H1 (cell line): ENCODE data around the gene ADAM12. TPM values are rescaled to one million over a fixed set of nuclear protein-coding genes. Genes with fewer than 3 reads are reported as not detected.

ENCODE experiments used
- CTCF ChIA-PET: fragments of 300-600 bp; sonication (Branson Sonifier 250); formaldehyde crosslinking; loops from one replicate; lab custom pipeline; 2021; ENCODE audit not compliant: partially characterized antibody; lab: Charles Lee
- POLR2A ChIA-PET: fragments of 300-600 bp; sonication (Branson Sonifier 250); formaldehyde crosslinking; loops from one replicate; lab custom pipeline; 2021; ENCODE audit warnings: inconsistent platforms; ENCODE audit not compliant: partially characterized antibody; lab: Charles Lee
- DNase-seq, 2 experiments: peaks; one replicate each; pipeline versions ENCODE4 v3.0.0 to v3.0.0-alpha.2; 2010 to 2022; ENCODE audit warnings: low spot score in 2 of 2, low read depth in 1 of 2, mixed read lengths in 1 of 2
- FAIRE-seq: peaks from 2 replicates; lab custom pipeline; 2011; peaks lifted over from hg19 to GRCh38; lab: Jason Lieb, UNC
- H2AFZ ChIP-seq: 2 replicates; pipeline ENCODE4 v1.8.1; 2012; ENCODE audit warnings: low read length, inconsistent platforms
- H2AK5ac ChIP-seq: 2 replicates; pipeline ENCODE4 v1.6.1; 2013; ENCODE audit warnings: low read depth, low read length
- H2BK120ac ChIP-seq: replicated peaks from 2 replicates; pipeline ENCODE3; 2013; ENCODE audit warnings: low read depth, low read length, inconsistent platforms
- H2BK12ac ChIP-seq: 2 replicates; pipeline ENCODE4 v1.6.1; 2013; ENCODE audit warnings: low read depth, low read length
- H2BK15ac ChIP-seq: 2 replicates; pipeline ENCODE4 v1.6.1; 2013; ENCODE audit warnings: low read length
- H2BK20ac ChIP-seq: 2 replicates; pipeline ENCODE4 v1.6.1; 2013; ENCODE audit warnings: low read length
- H2BK5ac ChIP-seq: 2 replicates; pipeline ENCODE4 v1.6.1; 2013; ENCODE audit warnings: low read depth, low read length
- H3K14ac ChIP-seq: 2 replicates; pipeline ENCODE4 v1.6.1; 2013; ENCODE audit warnings: inconsistent platforms; ENCODE audit not compliant: insufficient read length
- H3K18ac ChIP-seq: 2 replicates; pipeline ENCODE4 v1.6.1; 2013; ENCODE audit warnings: low read length; ENCODE audit errors: extremely low read depth
- H3K23ac ChIP-seq: 2 replicates; pipeline ENCODE4 v1.6.1; 2013; ENCODE audit warnings: inconsistent platforms; ENCODE audit not compliant: insufficient read length
- H3K23me2 ChIP-seq: 2 replicates; pipeline ENCODE4 v1.6.1; 2013; ENCODE audit warnings: low read depth, low read length
- H3K27ac ChIP-seq: 2 replicates; pipeline ENCODE4 v1.6.1; 2011; ENCODE audit warnings: low read depth, low read length, inconsistent platforms
- H3K27me3 ChIP-seq, 4 experiments: replicated peaks in 1 of 4; 1 replicate in 1 of 4; 2 replicates in 3 of 4; pipeline versions ENCODE4 v1.6.1 to v1.8.1; 2011 to 2013; ENCODE audit warnings: low read length in 3 of 4, mild to moderate bottlenecking in 3 of 4, inconsistent platforms in 2 of 4, mixed read lengths in 2 of 4, moderate library complexity in 1 of 4; ENCODE audit not compliant: control insufficient read depth in 3 of 4, insufficient read depth in 3 of 4; ENCODE audit errors: extremely low read depth in 1 of 4
- H3K36me3 ChIP-seq, 4 experiments: 2 replicates each; pipeline versions ENCODE4 v1.6.1 to v1.8.1; 2011 to 2013; ENCODE audit warnings: mild to moderate bottlenecking in 4 of 4, low read length in 3 of 4, moderate library complexity in 2 of 4, control low read depth in 1 of 4, inconsistent platforms in 1 of 4; ENCODE audit not compliant: insufficient read depth in 4 of 4, control insufficient read depth in 2 of 4
- H3K4ac ChIP-seq: replicated peaks from 2 replicates; pipeline ENCODE3; 2013; ENCODE audit warnings: low read length, low read depth, mixed read lengths, inconsistent platforms; ENCODE audit not compliant: insufficient read length
- H3K4me1 ChIP-seq, 4 experiments: replicated peaks in 1 of 4; 1 replicate in 1 of 4; 2 replicates in 3 of 4; pipeline versions ENCODE4 v1.6.1 to v1.8.1; 2011 to 2013; ENCODE audit warnings: low read length in 3 of 4, inconsistent platforms in 2 of 4, mixed read lengths in 1 of 4; ENCODE audit not compliant: insufficient read depth in 4 of 4, control insufficient read depth in 3 of 4
- H3K4me2 ChIP-seq, 2 experiments: 2 replicates each; pipeline versions ENCODE4 v1.6.1 to v1.8.1; 2011 to 2013; ENCODE audit warnings: low read depth in 2 of 2, low read length in 2 of 2, control low read depth in 1 of 2, inconsistent platforms in 1 of 2, mild to moderate bottlenecking in 1 of 2; ENCODE audit not compliant: insufficient read depth in 1 of 2
- H3K4me3 ChIP-seq, 4 experiments: fragments of 200-600, 300-600 bp in 1 of 4; sonication (generic), shearing (Covaris generic), sonication (Bioruptor Twin) in 1 of 4; 2 replicates each; pipeline versions ENCODE4 v1.5.1 to v1.8.1; 2011 to 2016; ENCODE audit warnings: low read length in 4 of 4, low read depth in 3 of 4, control low read depth in 2 of 4, inconsistent platforms in 2 of 4, mild to moderate bottlenecking in 2 of 4, mixed read lengths in 1 of 4, moderate library complexity in 1 of 4; ENCODE audit not compliant: insufficient read depth in 2 of 4; ENCODE audit errors: extremely low read depth in 1 of 4
- H3K56ac ChIP-seq: replicated peaks from 2 replicates; pipeline ENCODE3; 2013; ENCODE audit warnings: low read depth, mild to moderate bottlenecking, mixed read lengths, low read length, inconsistent platforms; ENCODE audit not compliant: insufficient read length
- H3K79me1 ChIP-seq: 2 replicates; pipeline ENCODE4 v1.6.1; 2013; ENCODE audit warnings: low read depth, low read length, control low read depth
- H3K79me2 ChIP-seq, 2 experiments: 2 replicates each; pipeline versions ENCODE4 v1.6.1 to v1.8.1; 2012 to 2013; ENCODE audit warnings: low read length in 2 of 2, mild to moderate bottlenecking in 2 of 2, inconsistent platforms in 1 of 2; ENCODE audit not compliant: insufficient read depth in 2 of 2, control insufficient read depth in 1 of 2
- H3K9ac ChIP-seq, 4 experiments: replicated peaks in 1 of 4; 1 replicate in 1 of 4; 2 replicates in 3 of 4; pipeline versions ENCODE4 v1.6.1 to v1.8.1; 2011 to 2013; ENCODE audit warnings: low read depth in 3 of 4, low read length in 3 of 4, control low read depth in 2 of 4, mild to moderate bottlenecking in 2 of 4, moderate library complexity in 2 of 4, inconsistent platforms in 1 of 4; ENCODE audit errors: extremely low read depth in 1 of 4
- H3K9me3 ChIP-seq, 2 experiments: 2 replicates each; pipeline versions ENCODE4 v1.6.1 to v1.8.1; 2012 to 2013; ENCODE audit warnings: mild to moderate bottlenecking in 2 of 2, moderate library complexity in 2 of 2, control low read depth in 1 of 2, inconsistent platforms in 1 of 2, low read depth in 1 of 2, low read length in 1 of 2, mixed read lengths in 1 of 2; ENCODE audit not compliant: insufficient read depth in 2 of 2
- H4K20me1 ChIP-seq, 2 experiments: replicated peaks in 1 of 2; 2 replicates each; pipeline versions ENCODE3 to v1.8.1; 2011 to 2013; ENCODE audit warnings: inconsistent platforms in 2 of 2, low read length in 2 of 2, mild to moderate bottlenecking in 1 of 2; ENCODE audit not compliant: insufficient read depth in 2 of 2, control insufficient read depth in 1 of 2
- H4K5ac ChIP-seq: 2 replicates; pipeline ENCODE4 v1.6.1; 2013; ENCODE audit warnings: low read length, low read depth, mixed read lengths, inconsistent platforms; ENCODE audit not compliant: insufficient read length
- H4K8ac ChIP-seq: 2 replicates; pipeline ENCODE4 v1.8.0; 2013; ENCODE audit warnings: mild to moderate bottlenecking, moderate library complexity, low read length, inconsistent platforms; ENCODE audit not compliant: insufficient read depth; ENCODE audit errors: extremely low read depth
- H4K91ac ChIP-seq: replicated peaks from 2 replicates; pipeline ENCODE3; 2013; ENCODE audit warnings: low read length, mixed read lengths, inconsistent platforms; ENCODE audit not compliant: insufficient read length
- CBX5 ChIP-seq: fragments of 300-800, 300-1000 bp; sonication (generic); IDR thresholded peaks from 2 replicates; pipeline ENCODE4 v1.7.1; 2016; ENCODE audit warnings: antibody characterized with exemption, low read length, low read depth
- CBX8 ChIP-seq: fragments of 300-800, 300-1000 bp; sonication (generic); IDR thresholded peaks from 2 replicates; pipeline ENCODE4 v1.7.1; 2016; ENCODE audit warnings: low read depth, low read length, borderline replicate concordance
- CHD2 ChIP-seq: IDR thresholded peaks from 2 replicates; pipeline ENCODE4 v1.6.1; 2012; ENCODE audit warnings: low read length, improper control_type of control experiment
- EGR1 ChIP-seq: IDR thresholded peaks from 2 replicates; pipeline ENCODE4 v1.6.1; 2011; ENCODE audit warnings: low read depth, low read length, borderline replicate concordance
- EZH2 ChIP-seq: fragments of 200-600 bp; sonication (generic); IDR thresholded peaks from 2 replicates; pipeline ENCODE4 v1.7.1; 2012; ENCODE audit warnings: low read depth, mild to moderate bottlenecking, moderate library complexity, low read length, inconsistent platforms; ENCODE audit not compliant: severe bottlenecking
- PHF8 ChIP-seq: fragments of 200-600 bp; sonication (generic); conservative IDR thresholded peaks from 2 replicates; pipeline ENCODE4 v1.7.1; 2012; ENCODE audit warnings: low read depth, mild to moderate bottlenecking, inconsistent platforms, low read length, moderate library complexity
- POLR2A ChIP-seq, 2 experiments: IDR thresholded peaks; 1 replicate in 1 of 2; 2 replicates in 1 of 2; pipeline ENCODE4 v1.6.1; 2011; ENCODE audit warnings: low read depth in 2 of 2, low read length in 2 of 2, mild to moderate bottlenecking in 2 of 2; ENCODE audit errors: control extremely low read depth in 1 of 2
- POLR2AphosphoS5 ChIP-seq: IDR thresholded peaks from 2 replicates; pipeline ENCODE4 v1.6.1; 2011; ENCODE audit warnings: low read depth, low read length
- RAD21 ChIP-seq, 2 experiments: IDR thresholded peaks in 1 of 2; conservative IDR thresholded peaks in 1 of 2; 2 replicates each; pipeline ENCODE4 v1.6.1; 2011; ENCODE audit warnings: low read depth in 2 of 2, low read length in 2 of 2, improper control_type of control experiment in 1 of 2, inconsistent platforms in 1 of 2, mild to moderate bottlenecking in 1 of 2, moderate library complexity in 1 of 2
- SP2 ChIP-seq: IDR thresholded peaks from 2 replicates; pipeline ENCODE4 v1.6.1; 2012; ENCODE audit warnings: mild to moderate bottlenecking, low read length, inconsistent platforms
- SP4 ChIP-seq: IDR thresholded peaks from 2 replicates; pipeline ENCODE4 v1.6.1; 2012; ENCODE audit warnings: low read length, inconsistent platforms
- SRF ChIP-seq: IDR thresholded peaks from 2 replicates; pipeline ENCODE4 v1.6.1; 2011; ENCODE audit warnings: mild to moderate bottlenecking, low read depth, low read length, moderate library complexity
- TAF1 ChIP-seq: IDR thresholded peaks from 2 replicates; pipeline ENCODE4 v1.6.1; 2011; ENCODE audit warnings: mild to moderate bottlenecking, low read depth, low read length
- TEAD4 ChIP-seq: IDR thresholded peaks from 2 replicates; pipeline ENCODE4 v1.6.1; 2012; ENCODE audit warnings: low read depth, low read length, inconsistent platforms, mixed read lengths
- WGBS, 2 experiments: shearing (Covaris generic) in 1 of 2; methylation state at CpG; one replicate each; pipeline versions ENCODE4 v1.1.6 to v1.1.7; 2013 to 2015; ENCODE audit warnings: low lambda C conversion rate in 2 of 2, mixed read lengths in 2 of 2, inconsistent platforms in 1 of 2, low coverage in 1 of 2, missing lambda C conversion rate in 1 of 2; ENCODE audit not compliant: insufficient replicate concordance in 2 of 2, insufficient coverage in 1 of 2, insufficient read length in 1 of 2; ENCODE audit errors: extremely low coverage in 1 of 2, missing lambda C conversion rate in 1 of 2; 5-methylcytosine and 5-hydroxymethylcytosine counted together
- polyA plus RNA-seq, 7 experiments: library from polyadenylated mRNA; depleted of rRNA in 3 of 7; stranded (reverse) in 5 of 7; unstranded in 2 of 7; fragments of >200 nt in 5 of 7; fragments of 200-250 nt in 2 of 7; gene quantifications; 1 replicate in 5 of 7; 2 replicates in 1 of 7; 4 replicates in 1 of 7; pipeline versions ENCODE4 v1.2.1 to v1.2.3, GENCODE V29; 2011 to 2013; ENCODE audit warnings: missing spikeins in 2 of 7, mixed read lengths in 2 of 7
- total RNA-seq: library from RNA; stranded (reverse); fragmentation: NEBNext Ultra II Directional; extraction: Animal tissue kit (Norgen Biotek cat#: 25700); gene quantifications from 2 replicates; pipeline ENCODE4 v1.2.1, GENCODE V29; 2021
- TF ChIP-seq, protein P1 (sequence below): IDR thresholded peaks from 2 replicates; pipeline ENCODE4 v1.6.1; 2012; ENCODE audit warnings: inconsistent platforms

The ADAM12 gene
- total and polyA plus RNA-seq, 2 of the 8 experiments (the other 6 are each of a cell fraction or from before 2014, with no cell fraction given), result 0.07 to 0.17 TPM

DNA sequence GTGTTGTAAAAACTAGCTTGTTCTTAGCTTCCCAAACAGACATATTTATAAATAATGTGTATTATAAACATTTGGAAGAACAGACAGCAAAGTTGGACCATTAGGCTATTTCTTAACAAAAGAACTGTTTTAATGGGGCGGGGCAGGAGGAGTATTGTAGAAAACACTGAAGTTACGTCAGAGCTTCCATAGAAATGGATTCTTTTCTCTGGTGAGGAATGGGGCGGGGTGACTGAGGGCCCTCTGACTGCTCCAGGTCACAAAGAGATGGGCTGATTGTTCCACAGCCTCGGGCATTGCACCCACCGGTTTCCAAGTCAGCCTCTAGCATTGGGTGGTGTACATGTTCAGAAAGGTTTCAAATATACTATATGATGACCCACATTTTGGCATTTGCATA lies 36.8 kb upstream of the ADAM12 start:
- POLR2A ChIA-PET, result no interaction called here
- no peaks in the 10 kb centered on the region for H3K27me3 ChIP-seq
- CTCF ChIA-PET, result interaction anchor here (0.9 to 1.7 kb wide), 3 partner anchors 16 to 173 kb away, joined by 3 to 4 read pairs (median 3); no protein-coding TSS in a partner anchor
- H3K23ac ChIP-seq, result no peak overlapping the region
- DNase-seq (no peak), FAIRE-seq (no peak)
- H3K79me1 ChIP-seq, result 0 out of 2 replicates have a peak, but pooled peaks cover 2% of the 10 kb centered on the region
- no peak overlapping the region for H2BK15ac ChIP-seq
- H3K9ac ChIP-seq, result no peak overlapping the region
- no peak overlapping the region for H4K8ac ChIP-seq
- no peak overlapping the region for H2BK20ac ChIP-seq
- no peak overlapping the region for H3K18ac ChIP-seq
- H3K4me2 ChIP-seq, result no peak overlapping the region
- WGBS, 2 experiments, result 79% methylated on average over 5 of the region's 5 CpGs; no CpG with 5 or more reads in 1 of the 2 experiments
- no peaks in the 10 kb centered on the region for H3K23me2 ChIP-seq
- H4K5ac ChIP-seq, result no peak overlapping the region
- no peak overlapping the region for H2AK5ac ChIP-seq
- peaks cover 0 to 7% (median 3%) of the 10 kb centered on the region in 4 experiments; a peak in 3 of 7 replicates for H3K4me1 ChIP-seq
- no peaks in the 10 kb centered on the region for H4K20me1 ChIP-seq
- no peaks in the 10 kb centered on the region for H3K36me3 ChIP-seq
- no peak overlapping the region for H3K56ac ChIP-seq
- no peak overlapping the region for H3K4ac ChIP-seq
- H3K79me2 ChIP-seq, result no peaks in the 10 kb centered on the region
- no peak overlapping the region for H2BK120ac ChIP-seq
- H3K9me3 ChIP-seq, result peaks cover 9 to 14% of the 10 kb centered on the region in 2 experiments; a peak in 3 of 4 replicates
- no peak overlapping the region for H3K27ac ChIP-seq
- H3K14ac ChIP-seq, result no peak overlapping the region
- no peak overlapping the region for H2AFZ ChIP-seq
- no peak overlapping the region for H4K91ac ChIP-seq
- no peak overlapping the region for H2BK12ac ChIP-seq
- no peak overlapping the region for H3K4me3 ChIP-seq
- H2BK5ac ChIP-seq, result no peak overlapping the region
- TF ChIP-seq SP2, result no peak
- TF ChIP-seq, protein P1, sequence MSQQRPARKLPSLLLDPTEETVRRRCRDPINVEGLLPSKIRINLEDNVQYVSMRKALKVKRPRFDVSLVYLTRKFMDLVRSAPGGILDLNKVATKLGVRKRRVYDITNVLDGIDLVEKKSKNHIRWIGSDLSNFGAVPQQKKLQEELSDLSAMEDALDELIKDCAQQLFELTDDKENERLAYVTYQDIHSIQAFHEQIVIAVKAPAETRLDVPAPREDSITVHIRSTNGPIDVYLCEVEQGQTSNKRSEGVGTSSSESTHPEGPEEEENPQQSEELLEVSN, result no peak
- TF ChIP-seq POLR2A (IDR thresholded peaks at IDR 0.05; ENCODE audit: control extremely low read depth in 1 of 2, low read depth in 2 of 2, low read length in 2 of 2), result no peak
- no peak for TF ChIP-seq CBX8
- TF ChIP-seq SRF, result no peak
- no peak for TF ChIP-seq TEAD4
- TF ChIP-seq CBX5, result no peak
- TF ChIP-seq POLR2AphosphoS5, result no peak
- no peak for TF ChIP-seq EGR1
- TF ChIP-seq CHD2, result no peak
- TF ChIP-seq SP4, result no peak
- TF ChIP-seq EZH2, result no peak
- no peak for TF ChIP-seq TAF1
- no peak for TF ChIP-seq PHF8
- TF ChIP-seq RAD21 (IDR thresholded peaks at IDR 0.05 in 1 of 2, conservative IDR thresholded peaks at IDR 0.05 in 1 of 2; ENCODE audit: low read depth in 2 of 2, low read length in 2 of 2), result no peak
